Myocyte (in vitro differentiated cells): ENCODE data around the gene CFAP61. TPM values are rescaled to one million over a fixed set of nuclear protein-coding genes. Genes with fewer than 3 reads are reported as not detected.
A peak's percentile ranks its signal among the peaks of the same experiment; 100 is the strongest.

ENCODE experiments used
- DNase-seq: peaks from one replicate; pipeline ENCODE4 v3.0.0-alpha.2; 2012; ENCODE audit warnings: low read depth
- total RNA-seq: library from RNA; depleted of rRNA; stranded (reverse); fragments of >200 nt; gene quantifications from 2 replicates; pipeline ENCODE4 v1.2.3, GENCODE V29; 2014

The CFAP61 gene
- total RNA-seq, 1 donor from 2014 or later = 0.83 TPM

- DNase-seq = no peak
Measured at GRCh38 chr20:20390393-20390792, 338.1 kb downstream of the CFAP61 start.

- no peak for DNase-seq
Measured at GRCh38 chr20:20391115-20391514, 338.8 kb downstream of the CFAP61 start.

- DNase-seq = no peak
Measured at GRCh38 chr20:20391766-20392165, 339.4 kb downstream of the CFAP61 start.

GRCh38 chr20:20393207-20394120 is 341.1 kb downstream of the CFAP61 start:
- DNase-seq = no peak

- no peak for DNase-seq
Measured at GRCh38 chr20:20395087-20395486, 342.8 kb downstream of the CFAP61 start.

GRCh38 chr20:20395903-20396568 is 343.7 kb downstream of the CFAP61 start:
- no peak for DNase-seq

- DNase-seq = no peak
Measured at GRCh38 chr20:20396794-20397193, 344.5 kb downstream of the CFAP61 start.

GRCh38 chr20:20398123-20398522 is 345.8 kb downstream of the CFAP61 start:
- DNase-seq = no peak

- DNase-seq = peak; percentile 28
Measured at GRCh38 chr20:20399531-20400500, 347.5 kb downstream of the CFAP61 start.

- DNase-seq = no peak
Measured at GRCh38 chr20:20401991-20402390, 349.7 kb downstream of the CFAP61 start.

GRCh38 chr20:20404633-20405032 is 352.3 kb downstream of the CFAP61 start:
- DNase-seq = no peak

- DNase-seq = no peak
Measured at GRCh38 chr20:20405623-20406022, 353.3 kb downstream of the CFAP61 start.

GRCh38 chr20:20406306-20406705 is 354.0 kb downstream of the CFAP61 start:
- DNase-seq = peak; percentile 45

GRCh38 chr20:20407891-20408805 is 355.8 kb downstream of the CFAP61 start:
- peak; percentile 40 for DNase-seq

- no peak for DNase-seq
Measured at GRCh38 chr20:20409331-20409730, 357.0 kb downstream of the CFAP61 start.

Other genes starting within 250 kb of the CFAP61 start
- gene NAA20, start 35.2 kb upstream of the CFAP61 start, total RNA-seq = 42.2 and 62.3 TPM in 2 replicates
- gene CRNKL1, start 66 bp upstream of the CFAP61 start, total RNA-seq = 33.6 and 36.2 TPM in 2 replicates